Suprapubic skin (tissue), 3 donors: ENCODE results near the gene RASAL1.

Source experiments
- EP300 ChIP-seq: sonication (generic); formaldehyde crosslinking; IDR thresholded peaks from one replicate; pipeline ENCODE4 v1.6.1; 2017; ENCODE audit warnings: antibody characterized with exemption
- POLR2A ChIP-seq, 2 donors: fragments of 450-650 bp; IDR thresholded peaks; one replicate each; pipeline ENCODE4 v1.6.1; 2017; ENCODE audit warnings: antibody characterized with exemption in 2 of 2, mild to moderate bottlenecking in 2 of 2, moderate library complexity in 2 of 2
- TF ChIP-seq, protein P1 (sequence below), 2 donors: fragments of 200-600 bp in 1 of 2; fragments of 450-650 bp in 1 of 2; sonication (generic) in 1 of 2; IDR thresholded peaks; one replicate each; pipeline ENCODE4 v1.5.1; 2016 to 2019; ENCODE audit warnings: antibody characterized with exemption in 2 of 2, mild to moderate bottlenecking in 1 of 2, moderate library complexity in 1 of 2

DNA sequence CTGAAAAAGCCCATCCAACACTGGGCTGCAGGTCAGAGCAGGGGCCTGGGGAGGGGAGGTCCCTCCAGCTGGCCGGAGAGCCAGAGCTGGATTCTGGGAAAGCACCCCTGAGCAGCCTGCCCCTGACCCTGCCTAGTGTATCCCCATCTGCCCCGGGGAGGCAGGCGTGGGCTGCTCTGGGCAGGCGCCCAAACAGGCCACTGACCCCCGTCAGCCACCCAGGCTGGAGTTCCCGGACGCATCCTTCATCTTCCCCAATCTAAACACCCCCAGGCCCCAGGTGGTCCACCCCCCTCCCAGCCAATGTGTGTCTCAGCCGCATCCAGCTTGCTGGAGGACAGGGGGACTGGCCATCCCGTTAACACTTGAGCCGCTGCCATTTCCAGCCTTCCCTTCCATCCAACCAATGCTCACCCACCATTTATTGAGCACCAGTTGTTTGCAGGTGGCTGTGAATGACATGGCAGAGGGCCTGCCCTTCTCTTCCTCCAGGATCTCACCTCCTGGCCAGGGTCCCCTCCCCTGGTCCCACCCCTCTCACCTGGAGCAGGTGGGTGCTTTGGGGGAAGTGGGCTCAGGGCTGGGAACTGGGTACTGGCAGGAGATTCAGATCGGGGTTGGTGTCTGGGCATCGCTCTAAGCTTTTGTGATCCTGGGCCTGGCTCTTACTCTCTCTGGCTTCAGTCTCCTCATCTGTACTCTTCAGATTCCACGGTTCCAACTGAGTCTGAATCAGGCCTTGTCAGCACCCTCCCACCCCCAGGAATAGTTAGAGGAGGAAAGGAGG is 79.8 kb downstream of the RASAL1 start:
- TF ChIP-seq, protein P1, sequence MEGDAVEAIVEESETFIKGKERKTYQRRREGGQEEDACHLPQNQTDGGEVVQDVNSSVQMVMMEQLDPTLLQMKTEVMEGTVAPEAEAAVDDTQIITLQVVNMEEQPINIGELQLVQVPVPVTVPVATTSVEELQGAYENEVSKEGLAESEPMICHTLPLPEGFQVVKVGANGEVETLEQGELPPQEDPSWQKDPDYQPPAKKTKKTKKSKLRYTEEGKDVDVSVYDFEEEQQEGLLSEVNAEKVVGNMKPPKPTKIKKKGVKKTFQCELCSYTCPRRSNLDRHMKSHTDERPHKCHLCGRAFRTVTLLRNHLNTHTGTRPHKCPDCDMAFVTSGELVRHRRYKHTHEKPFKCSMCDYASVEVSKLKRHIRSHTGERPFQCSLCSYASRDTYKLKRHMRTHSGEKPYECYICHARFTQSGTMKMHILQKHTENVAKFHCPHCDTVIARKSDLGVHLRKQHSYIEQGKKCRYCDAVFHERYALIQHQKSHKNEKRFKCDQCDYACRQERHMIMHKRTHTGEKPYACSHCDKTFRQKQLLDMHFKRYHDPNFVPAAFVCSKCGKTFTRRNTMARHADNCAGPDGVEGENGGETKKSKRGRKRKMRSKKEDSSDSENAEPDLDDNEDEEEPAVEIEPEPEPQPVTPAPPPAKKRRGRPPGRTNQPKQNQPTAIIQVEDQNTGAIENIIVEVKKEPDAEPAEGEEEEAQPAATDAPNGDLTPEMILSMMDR (IDR thresholded peaks at IDR 0.05), result no peak
- TF ChIP-seq EP300 (no peak), POLR2A (IDR thresholded peaks at IDR 0.05) (no peak)
